ENCODE measurements around the gene ABHD5. TPM values are rescaled to one million over a fixed set of nuclear protein-coding genes. Genes with fewer than 3 reads are reported as not detected.

The ABHD5 gene
- total and polyA plus RNA-seq, 8 donors: 8.4 to 14.1 (median 11.3) TPM

DNA sequence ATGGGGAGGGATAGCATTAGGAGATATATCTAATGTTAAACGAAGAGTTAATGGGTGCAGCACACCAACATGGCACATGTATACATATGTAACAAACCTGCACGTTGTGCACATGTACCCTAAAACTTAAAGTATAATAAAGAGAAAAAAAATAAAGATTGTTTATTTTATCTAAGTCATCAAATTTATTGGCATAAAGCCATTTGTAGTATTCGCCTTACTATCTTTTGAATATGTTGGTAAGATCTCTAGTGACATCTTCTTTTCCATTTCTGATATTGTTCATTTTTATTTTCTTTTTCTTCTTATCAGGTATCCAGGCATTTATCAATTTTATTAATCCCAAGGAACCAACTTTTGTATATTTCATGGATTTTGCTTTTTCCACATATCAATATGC, 5.8 kb upstream of the ABHD5 start:
- ATAC-seq: no peak
- DNase-seq: no peak
- FAIRE-seq: no peak
- Histone ChIP-seq H3K27ac (no peak overlapping the region), H3K4me1 (no peaks in the 10 kb centered on the region), H3K4me3 (no peak overlapping the region), H3K36me3 (no peaks in the 10 kb centered on the region), H3K27me3 (no peaks in the 10 kb centered on the region), H3K9me3 (no peaks in the 10 kb centered on the region)
- intact Hi-C loops (cut with DNase I): no loop called here
- TF ChIP-seq, protein P1, sequence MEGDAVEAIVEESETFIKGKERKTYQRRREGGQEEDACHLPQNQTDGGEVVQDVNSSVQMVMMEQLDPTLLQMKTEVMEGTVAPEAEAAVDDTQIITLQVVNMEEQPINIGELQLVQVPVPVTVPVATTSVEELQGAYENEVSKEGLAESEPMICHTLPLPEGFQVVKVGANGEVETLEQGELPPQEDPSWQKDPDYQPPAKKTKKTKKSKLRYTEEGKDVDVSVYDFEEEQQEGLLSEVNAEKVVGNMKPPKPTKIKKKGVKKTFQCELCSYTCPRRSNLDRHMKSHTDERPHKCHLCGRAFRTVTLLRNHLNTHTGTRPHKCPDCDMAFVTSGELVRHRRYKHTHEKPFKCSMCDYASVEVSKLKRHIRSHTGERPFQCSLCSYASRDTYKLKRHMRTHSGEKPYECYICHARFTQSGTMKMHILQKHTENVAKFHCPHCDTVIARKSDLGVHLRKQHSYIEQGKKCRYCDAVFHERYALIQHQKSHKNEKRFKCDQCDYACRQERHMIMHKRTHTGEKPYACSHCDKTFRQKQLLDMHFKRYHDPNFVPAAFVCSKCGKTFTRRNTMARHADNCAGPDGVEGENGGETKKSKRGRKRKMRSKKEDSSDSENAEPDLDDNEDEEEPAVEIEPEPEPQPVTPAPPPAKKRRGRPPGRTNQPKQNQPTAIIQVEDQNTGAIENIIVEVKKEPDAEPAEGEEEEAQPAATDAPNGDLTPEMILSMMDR (IDR thresholded peaks at IDR 0.05): no peak
- 81 to 92% methylated on average over 3 of the region's 3 CpGs for WGBS, 2 donors

DNA sequence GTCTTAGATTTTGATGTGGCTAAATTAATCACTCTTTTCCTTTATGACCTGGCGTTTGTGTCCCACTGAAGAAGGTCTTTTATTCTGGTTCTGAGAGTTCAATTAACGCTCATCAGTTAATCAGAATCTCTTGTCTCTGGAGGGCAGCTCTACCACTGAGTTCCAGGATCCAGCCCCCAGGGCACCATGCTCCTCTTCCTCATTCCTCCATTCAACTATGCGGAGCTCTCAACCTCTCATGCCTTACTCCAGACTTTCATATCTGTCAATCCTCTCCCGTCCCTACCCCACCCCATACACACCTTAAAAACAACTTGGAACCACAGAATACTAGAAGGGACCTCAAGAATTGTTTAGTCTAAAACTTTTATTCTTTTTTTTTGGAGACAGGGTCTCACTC, 4.8 kb upstream of the ABHD5 start:
- 90 to 95% methylated on average over 4 of the region's 4 CpGs for WGBS, 2 donors
- no peaks in the 10 kb centered on the region for H3K9me3 ChIP-seq
- no peak overlapping the region for H3K27ac ChIP-seq
- H3K4me1 ChIP-seq: no peaks in the 10 kb centered on the region
- H3K27me3 ChIP-seq: no peaks in the 10 kb centered on the region
- no peak for DNase-seq
- no peak overlapping the region for H3K4me3 ChIP-seq
- TF ChIP-seq, protein P1 (IDR thresholded peaks at IDR 0.05): no peak
- FAIRE-seq: no peak
- ATAC-seq: no peak
- intact Hi-C loops (cut with DNase I): no loop called here
- no peaks in the 10 kb centered on the region for H3K36me3 ChIP-seq

- Histone ChIP-seq H3K36me3 (no peaks in the 10 kb centered on the region), H3K4me1 (no peaks in the 10 kb centered on the region), H3K4me3 (no peak overlapping the region), H3K9me3 (no peaks in the 10 kb centered on the region), H3K27ac (no peak overlapping the region), H3K27me3 (no peaks in the 10 kb centered on the region)
- TF ChIP-seq, protein P1 (IDR thresholded peaks at IDR 0.05): no peak
- DNase-seq: no peak
- 91 to 92% methylated on average over 4 of the region's 4 CpGs for WGBS, 2 donors
- intact Hi-C loops (cut with DNase I): no loop called here
- no peak for FAIRE-seq
- ATAC-seq: no peak
These were observed 4.4 kb upstream of the ABHD5 start for GRCh38 chr3:43686333-43686699.

- H3K27me3 ChIP-seq: no peaks in the 10 kb centered on the region
- WGBS, 2 donors: 95 to 96% methylated on average over 2 of the region's 2 CpGs
- H3K4me3 ChIP-seq: no peak overlapping the region
- DNase-seq (no peak), FAIRE-seq (no peak), ATAC-seq (no peak)
- no peaks in the 10 kb centered on the region for H3K9me3 ChIP-seq
- intact Hi-C loops (cut with DNase I): no loop called here
- no peak overlapping the region for H3K27ac ChIP-seq
- peaks cover 0 to under 1% (median 0%) of the 10 kb centered on the region in 3 donors for H3K4me1 ChIP-seq
- no peaks in the 10 kb centered on the region for H3K36me3 ChIP-seq
- TF ChIP-seq, protein P1 (IDR thresholded peaks at IDR 0.05): no peak
These were observed 3.8 kb upstream of the ABHD5 start for GRCh38 chr3:43686700-43687498.

DNA sequence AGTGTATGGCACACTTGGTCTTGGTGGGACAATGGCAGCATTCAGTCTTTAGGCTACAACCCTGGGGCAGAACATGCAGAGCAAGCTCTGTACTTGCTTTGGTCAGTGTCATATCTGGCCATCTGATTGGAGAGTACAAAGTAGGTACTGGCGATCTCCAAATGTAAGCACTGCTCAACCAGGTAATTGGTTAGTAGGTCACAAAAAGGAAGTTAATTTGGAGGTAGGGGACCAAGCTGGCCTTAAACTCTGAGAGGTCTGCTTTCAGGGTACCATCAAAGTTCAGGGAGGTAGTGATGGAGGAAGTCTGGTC, 3.3 kb upstream of the ABHD5 start:
- intact Hi-C loops (cut with DNase I): no loop called here
- no peak for ATAC-seq
- no peak for FAIRE-seq
- H3K27me3 ChIP-seq: no peaks in the 10 kb centered on the region
- H3K4me1 ChIP-seq: peaks cover 0 to 6% (median 2%) of the 10 kb centered on the region in 3 donors
- 93 to 100% methylated on average over 1 of the region's 1 CpG for WGBS, 2 donors
- no peak overlapping the region for H3K4me3 ChIP-seq
- no peak overlapping the region for H3K27ac ChIP-seq
- TF ChIP-seq, protein P1 (IDR thresholded peaks at IDR 0.05): no peak
- H3K36me3 ChIP-seq: no peaks in the 10 kb centered on the region
- DNase-seq: no peak
- no peaks in the 10 kb centered on the region for H3K9me3 ChIP-seq

All from pancreas (tissue), 10 donors.